SK-N-MC (cell line): ENCODE results near the gene MKRN2.

ENCODE experiments used
- EZH2 ChIP-seq: fragments of 200-600 bp; sonication (generic); IDR thresholded peaks from one replicate; pipeline ENCODE4 v1.6.1; 2017; ENCODE audit warnings: antibody characterized with exemption
- POLR2AphosphoS5 ChIP-seq: IDR thresholded peaks from 2 replicates; pipeline ENCODE4 v1.6.1; 2012; ENCODE audit warnings: mild to moderate bottlenecking, low read depth, low read length, borderline replicate concordance

- TF ChIP-seq EZH2 (no peak), POLR2AphosphoS5 (no peak)
These were observed 75.6 kb downstream of the MKRN2 start for GRCh38 chr3:12632523-12632922.
